ENCODE results near the gene PCNX3. TPM values are rescaled to one million over a fixed set of nuclear protein-coding genes. Genes with fewer than 3 reads are reported as not detected.

Gene PCNX3
- total and polyA plus RNA-seq, 4 donors: 13.9 to 53.8 (median 20.4) TPM

GRCh38 chr11:65591939-65592857, 23.4 kb upstream of the PCNX3 start:
- TF ChIP-seq CTCF (IDR thresholded peaks at IDR 0.05; ENCODE audit: control extremely low read depth, extremely low read depth): no peak
- H3K9me3 ChIP-seq (ENCODE audit: control insufficient read depth in 4 of 4, insufficient read depth in 3 of 4, low read length in 3 of 4): no peaks in the 10 kb centered on the region
- ATAC-seq (ENCODE audit: insufficient read depth, low FRiP score) (no peak), DNase-seq (peak; percentile 65 to 73 (median 70))
- H3K27ac ChIP-seq (ENCODE audit: low read depth in 1 of 2, low read length in 1 of 2): peak overlapping the region; percentile 48 to 55
- H3K36me3 ChIP-seq (ENCODE audit: control insufficient read depth in 4 of 4, insufficient read depth in 4 of 4, low read length in 4 of 4): peaks cover 0 to 18% (median 6%) of the 10 kb centered on the region in 4 donors
- H3K9ac ChIP-seq (ENCODE audit: insufficient read depth in 1 of 2, low read length in 2 of 2): no peak overlapping the region
- no peak overlapping the region for H3K4me3 ChIP-seq
- no peaks in the 10 kb centered on the region for H3K27me3 ChIP-seq (ENCODE audit: control insufficient read depth in 3 of 3, insufficient read depth in 3 of 3, low read length in 2 of 3)
- H3K4me1 ChIP-seq (ENCODE audit: control insufficient read depth in 5 of 5, insufficient read depth in 5 of 5, low read length in 5 of 5): peaks cover 0 to 11% (median 0%) of the 10 kb centered on the region in 5 donors
- 55 to 66% methylated on average over 94 to 106 of the region's 106 CpGs for WGBS, 2 donors

- no peak overlapping the region for H3K27ac ChIP-seq (ENCODE audit: low read depth in 1 of 2, low read length in 1 of 2)
- DNase-seq (no peak), ATAC-seq (ENCODE audit: insufficient read depth, low FRiP score) (no peak)
- no peaks in the 10 kb centered on the region for H3K27me3 ChIP-seq (ENCODE audit: control insufficient read depth in 3 of 3, insufficient read depth in 3 of 3, low read length in 2 of 3)
- H3K36me3 ChIP-seq (ENCODE audit: control insufficient read depth in 4 of 4, insufficient read depth in 4 of 4, low read length in 4 of 4): peaks cover 2 to 21% (median 7%) of the 10 kb centered on the region in 4 donors
- 87 to 89% methylated on average over 22 of the region's 22 CpGs for WGBS, 2 donors
- H3K4me3 ChIP-seq: no peak overlapping the region
- peaks cover 0 to 11% (median 0%) of the 10 kb centered on the region in 5 donors for H3K4me1 ChIP-seq (ENCODE audit: control insufficient read depth in 5 of 5, insufficient read depth in 5 of 5, low read length in 5 of 5)
- H3K9ac ChIP-seq (ENCODE audit: insufficient read depth in 1 of 2, low read length in 2 of 2): no peak overlapping the region
- no peaks in the 10 kb centered on the region for H3K9me3 ChIP-seq (ENCODE audit: control insufficient read depth in 4 of 4, insufficient read depth in 3 of 4, low read length in 3 of 4)
- TF ChIP-seq CTCF (IDR thresholded peaks at IDR 0.05; ENCODE audit: control extremely low read depth, extremely low read depth): no peak
Observed at GRCh38 chr11:65592858-65593517, 22.6 kb upstream of the PCNX3 start.

- no peaks in the 10 kb centered on the region for H3K9me3 ChIP-seq (ENCODE audit: control insufficient read depth in 4 of 4, insufficient read depth in 3 of 4, low read length in 3 of 4)
- H3K36me3 ChIP-seq (ENCODE audit: control insufficient read depth in 4 of 4, insufficient read depth in 4 of 4, low read length in 4 of 4): peaks cover 3 to 29% (median 11%) of the 10 kb centered on the region in 4 donors
- H3K27me3 ChIP-seq (ENCODE audit: control insufficient read depth in 3 of 3, insufficient read depth in 3 of 3, low read length in 2 of 3): no peaks in the 10 kb centered on the region
- H3K4me1 ChIP-seq (ENCODE audit: control insufficient read depth in 5 of 5, insufficient read depth in 5 of 5, low read length in 5 of 5): peaks cover 0 to 11% (median 0%) of the 10 kb centered on the region in 5 donors
- H3K9ac ChIP-seq (ENCODE audit: insufficient read depth in 1 of 2, low read length in 2 of 2): no peak overlapping the region
- H3K4me3 ChIP-seq: no peak overlapping the region
- no peak for DNase-seq
- TF ChIP-seq CTCF (IDR thresholded peaks at IDR 0.05; ENCODE audit: control extremely low read depth, extremely low read depth): peak; percentile 22
- H3K27ac ChIP-seq (ENCODE audit: low read depth in 1 of 2, low read length in 1 of 2): no peak overlapping the region
- 84 to 87% methylated on average over 26 of the region's 26 CpGs for WGBS, 2 donors
- no peak for ATAC-seq (ENCODE audit: insufficient read depth, low FRiP score)
Observed at GRCh38 chr11:65593518-65594414, 21.8 kb upstream of the PCNX3 start.

All from lung (tissue), 12 donors.